ENCODE data around the gene RALGDS.

RALGDS gene

DNA sequence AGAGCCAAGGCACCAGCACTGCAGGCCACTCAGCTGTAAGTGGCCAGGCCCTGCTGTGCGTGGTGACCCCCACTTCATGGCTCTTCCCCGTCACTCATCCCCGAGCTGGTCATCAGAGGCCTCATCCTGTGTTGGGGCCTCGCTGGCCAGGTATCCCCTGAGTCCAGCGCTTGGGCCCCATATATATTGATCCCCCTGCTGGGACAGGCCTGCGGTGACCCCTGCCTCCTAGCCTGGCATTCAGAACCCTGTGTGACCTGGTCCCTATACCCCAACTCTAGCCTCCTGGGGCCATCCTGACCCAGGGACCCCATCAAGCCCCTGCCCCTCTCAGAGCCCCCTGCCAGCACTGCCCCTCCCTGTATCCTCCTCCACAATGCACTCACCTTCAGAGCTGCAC lies 30.0 kb upstream of the RALGDS start:
- no peak for DNase-seq

DNA sequence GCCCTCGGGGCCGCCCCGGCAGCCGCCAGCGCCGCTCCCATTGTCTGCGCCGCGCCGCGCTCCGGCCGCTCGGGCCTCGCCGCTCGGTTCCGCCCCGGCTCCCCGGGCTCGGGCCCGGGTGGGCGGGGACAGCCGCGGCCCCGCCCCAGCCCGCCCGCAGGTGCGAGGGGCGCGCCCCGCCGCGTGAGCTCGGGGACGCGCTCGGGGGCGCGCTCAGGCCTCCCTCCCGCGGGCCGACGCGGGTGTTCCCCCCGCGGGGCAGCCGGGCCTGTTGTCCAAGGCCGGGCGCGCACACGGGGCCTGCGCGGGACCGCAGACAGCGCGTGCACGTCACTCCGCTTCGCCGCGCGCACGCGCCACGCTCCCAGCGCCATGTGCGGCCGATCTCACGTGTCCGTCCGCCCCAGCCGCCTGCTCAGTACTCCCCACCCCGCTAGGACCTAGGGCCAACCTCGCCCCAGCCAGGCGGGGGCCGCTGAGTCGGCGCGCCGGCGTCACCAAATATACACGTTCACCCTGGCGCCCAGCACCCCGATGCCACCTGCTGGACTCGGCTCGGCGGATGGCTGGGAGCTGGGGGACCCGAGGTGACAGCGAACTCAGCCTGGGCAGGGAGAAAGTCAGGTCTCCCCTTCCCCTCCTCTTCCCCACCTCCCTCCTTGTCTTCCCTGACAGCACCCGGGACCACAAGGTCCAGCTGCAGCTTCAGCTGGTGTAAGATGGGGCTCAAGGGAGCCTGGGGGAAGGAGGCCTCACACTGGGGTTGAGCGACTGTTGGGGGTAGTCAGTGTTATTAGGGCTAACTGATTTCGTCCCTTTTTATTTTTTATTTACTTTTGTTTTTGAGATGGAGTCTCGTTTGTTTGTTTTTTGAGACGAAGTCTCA lies 28.3 kb upstream of the RALGDS start:
- peak; percentile 69 to 88 (median 77) for DNase-seq

DNA sequence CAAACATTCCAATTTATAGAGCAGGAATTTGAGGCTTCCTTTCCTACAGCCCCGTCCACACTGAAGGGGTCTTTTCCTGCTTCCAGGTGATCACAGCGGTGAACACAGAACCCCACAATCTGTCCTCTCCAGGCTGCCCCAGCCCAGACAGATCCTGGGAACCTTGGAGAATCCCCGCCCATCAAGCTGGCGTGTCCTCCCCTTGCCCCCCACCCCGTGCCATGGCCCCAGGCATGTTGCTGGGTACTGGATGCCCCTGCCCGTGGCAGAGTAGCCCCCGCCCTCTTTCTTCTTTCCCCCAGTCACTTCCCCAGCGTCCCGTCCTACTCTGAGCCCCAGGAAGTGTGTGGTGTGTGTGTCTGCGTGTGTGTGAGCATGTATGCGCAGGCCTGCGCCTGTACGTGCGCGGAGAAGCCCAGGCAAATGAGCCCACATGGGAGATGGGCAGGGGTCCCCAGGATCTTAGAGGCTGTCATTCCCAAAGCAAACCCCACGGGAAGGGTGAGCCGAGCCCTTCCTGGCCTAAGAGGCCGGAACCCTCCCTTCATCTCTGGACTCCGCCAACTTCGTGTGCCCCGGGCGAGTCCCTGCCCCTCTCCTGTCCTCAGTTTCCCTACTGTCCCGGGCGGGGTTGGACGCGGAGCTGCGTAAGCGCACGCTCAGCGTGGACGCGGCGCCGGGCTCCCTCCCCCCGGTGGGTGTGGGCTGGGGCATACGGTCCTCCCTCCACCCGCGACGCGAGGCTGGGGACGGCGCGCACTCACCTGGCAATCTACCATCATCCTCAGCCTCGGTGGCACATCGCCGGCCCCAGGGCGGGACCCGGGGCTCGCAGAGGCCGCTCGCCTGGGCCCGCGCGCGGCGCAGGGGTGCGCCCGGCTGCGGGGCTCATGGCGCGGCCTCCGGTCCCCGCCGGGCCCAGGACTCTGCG lies 27.4 kb upstream of the RALGDS start:
- DNase-seq, result peak in 3 of 5 donors; percentile 50 to 61 (median 58)

DNA sequence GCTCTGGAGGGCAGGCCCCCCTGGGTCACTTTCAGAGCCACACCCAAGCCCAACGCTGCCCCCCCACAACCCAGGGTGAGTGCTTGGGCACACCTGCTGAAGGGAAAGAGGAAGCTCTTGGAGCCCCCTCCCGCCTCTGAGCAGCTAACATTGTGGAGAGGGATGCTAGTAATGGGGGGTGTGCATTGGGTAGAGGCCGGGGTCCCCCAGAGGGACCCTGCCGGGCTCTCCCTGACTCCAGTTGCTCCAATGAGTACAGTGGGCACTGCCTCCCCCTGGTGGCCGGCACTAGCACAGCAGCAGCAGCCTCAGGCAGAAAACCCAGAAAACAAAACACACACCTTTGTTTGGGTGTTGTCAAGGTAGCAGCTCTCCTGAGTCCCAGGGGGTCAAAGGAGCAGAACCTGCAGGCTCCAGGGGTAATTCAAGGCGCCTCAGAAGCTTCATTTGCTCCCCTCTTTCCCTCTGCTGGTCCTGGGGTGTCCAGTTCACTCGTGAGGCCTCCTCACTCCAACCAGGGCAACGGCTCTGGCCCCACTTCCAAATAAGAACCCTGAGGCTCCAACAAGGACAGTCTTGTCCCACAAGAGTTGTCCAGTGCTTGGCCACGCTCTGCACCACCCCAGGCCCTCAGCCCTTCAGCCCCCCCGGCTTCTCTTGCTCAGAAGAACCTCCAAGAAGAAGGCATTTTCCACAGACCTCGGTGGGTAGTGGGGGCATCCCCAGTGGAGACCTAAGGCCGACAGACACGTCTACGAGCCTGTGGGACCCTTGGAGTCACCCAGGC lies 26.6 kb upstream of the RALGDS start:
- peak; percentile 65 to 86 (median 77) for DNase-seq

DNA sequence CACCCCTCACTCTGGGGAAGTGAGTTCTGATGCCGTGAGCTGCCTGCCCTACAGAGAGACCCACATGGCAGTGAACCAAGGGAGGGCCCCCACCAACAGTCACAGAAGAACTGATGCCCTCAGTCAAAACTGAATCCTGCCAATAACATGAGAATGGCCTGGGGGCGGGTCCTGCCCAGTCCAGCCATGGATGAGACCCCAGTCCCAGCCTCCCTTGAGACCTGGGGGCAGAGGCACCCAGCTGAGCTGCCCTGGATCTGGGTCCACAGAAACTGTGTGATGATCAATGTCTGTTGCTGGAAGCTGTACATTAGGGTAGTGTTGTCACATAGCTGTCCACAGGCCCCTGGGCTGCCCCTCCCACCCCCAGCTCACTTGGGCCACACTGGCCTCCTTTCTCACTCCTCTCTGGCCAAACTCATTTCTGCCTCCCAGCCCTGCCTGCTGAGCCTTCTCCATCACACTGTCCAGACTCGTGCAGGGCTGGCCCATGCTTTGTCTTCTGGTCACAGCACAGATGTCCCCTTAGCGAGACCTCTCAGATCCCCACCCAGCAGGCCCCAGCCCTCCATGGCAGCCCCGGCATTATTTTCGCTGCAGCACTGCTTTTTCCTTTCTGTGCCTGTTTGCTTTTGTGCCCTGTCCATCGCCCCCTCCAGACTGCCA lies 25.8 kb upstream of the RALGDS start:
- DNase-seq, result no peak

DNA sequence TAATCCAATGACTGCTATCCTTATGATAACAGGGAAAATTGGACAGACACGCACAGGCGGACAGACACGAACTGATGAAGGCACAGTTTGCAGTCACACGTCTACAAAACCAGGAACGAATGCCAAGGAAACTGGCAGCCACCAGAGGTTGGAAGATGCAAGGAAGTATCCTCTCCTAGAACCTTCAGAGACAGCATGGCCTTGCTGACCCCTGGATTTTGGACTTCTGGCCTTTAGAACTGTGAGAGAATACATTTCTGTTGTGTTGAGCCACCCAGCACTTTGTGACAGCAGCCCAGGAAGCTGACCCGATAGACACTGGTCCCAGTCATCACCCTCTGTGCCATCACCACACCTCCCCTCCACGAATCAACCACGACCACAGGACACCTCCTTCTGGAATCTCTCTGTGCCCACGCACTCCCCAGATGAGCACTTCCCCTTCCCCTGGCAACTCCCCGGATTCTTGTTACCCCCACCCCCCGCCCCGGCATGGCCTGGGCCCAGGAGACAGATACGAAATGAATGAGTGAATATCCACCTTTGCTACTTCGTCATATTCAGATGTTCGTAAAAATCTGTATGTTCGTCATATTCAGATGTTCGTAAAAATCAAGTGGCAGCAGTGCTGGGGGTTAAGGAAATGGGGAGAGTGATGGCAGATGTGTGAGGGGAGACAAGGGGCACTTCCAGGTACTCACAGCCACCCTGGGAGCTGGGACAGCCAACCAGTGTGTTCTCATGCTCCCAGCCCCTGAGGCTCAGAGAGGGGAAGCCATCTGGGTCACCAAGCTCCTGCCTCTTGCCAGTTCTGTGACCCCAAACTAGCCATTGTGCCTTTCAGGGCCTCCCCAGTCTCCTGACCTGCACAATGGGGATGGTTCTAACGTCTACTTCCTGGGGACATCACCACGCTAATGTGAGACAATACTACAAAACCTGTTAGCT lies 24.1 kb upstream of the RALGDS start:
- DNase-seq, result no peak

DNA sequence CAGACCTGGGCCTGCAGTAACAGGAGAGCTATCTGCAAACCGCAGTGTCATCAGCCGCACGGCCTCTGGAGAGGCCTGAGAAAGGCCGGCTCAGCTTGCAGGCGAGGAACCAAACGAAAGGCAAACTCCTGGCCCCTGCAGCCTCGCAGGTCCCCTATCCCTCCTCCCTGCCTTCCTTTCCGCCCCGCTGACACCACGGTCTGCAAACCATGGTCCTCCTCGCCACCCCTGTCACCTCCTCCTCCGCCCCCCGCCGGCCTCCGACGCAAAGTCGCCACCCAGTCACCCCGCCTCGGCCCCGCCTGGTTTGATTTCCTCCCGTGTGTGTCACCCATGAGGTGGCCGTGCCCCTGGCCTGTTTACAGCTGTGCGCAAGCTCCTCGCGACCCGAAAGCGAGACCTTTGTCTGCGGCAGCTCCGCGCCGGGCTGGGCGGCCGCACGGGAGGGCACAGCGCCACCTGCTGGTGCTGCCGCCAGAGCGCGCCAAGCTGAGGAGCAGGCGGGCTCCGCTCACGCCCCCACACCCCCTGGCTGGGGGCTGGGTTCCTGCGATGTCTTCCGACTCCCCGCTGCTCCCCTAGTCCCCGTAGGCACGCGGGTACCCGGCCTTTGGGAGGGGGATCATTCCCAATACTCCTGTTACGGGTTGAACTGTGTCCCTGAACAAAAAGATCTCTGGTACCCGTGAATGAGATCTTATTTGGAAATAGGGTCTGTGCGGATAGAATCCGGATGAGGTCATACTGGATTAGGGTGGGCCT lies 23.3 kb upstream of the RALGDS start:
- DNase-seq, result peak; percentile 79 to 97 (median 87)

DNA sequence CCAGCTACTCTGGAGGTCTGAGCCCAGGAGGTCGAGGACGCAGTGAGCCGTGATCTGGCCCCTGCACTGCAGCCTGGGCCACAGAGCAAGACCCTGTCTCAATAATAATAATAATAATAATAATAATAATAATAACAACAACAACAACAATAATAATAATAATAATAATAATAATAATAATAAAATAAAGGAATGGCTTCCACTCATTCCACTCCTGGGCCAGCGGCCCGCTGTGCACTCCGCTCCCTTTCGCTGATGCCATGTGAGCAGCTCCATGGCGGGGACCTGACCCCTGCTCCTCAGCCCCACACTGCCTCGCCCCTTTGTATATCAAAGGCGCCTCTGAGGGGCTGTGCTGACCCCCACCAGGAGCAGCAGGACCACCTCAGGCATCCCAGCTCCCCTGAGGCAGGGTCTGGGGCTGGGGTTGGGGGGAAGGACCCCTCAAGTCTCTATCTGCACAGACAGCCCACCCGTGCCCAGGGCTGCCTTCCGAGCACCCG lies 22.6 kb upstream of the RALGDS start:
- DNase-seq, result no peak

DNA sequence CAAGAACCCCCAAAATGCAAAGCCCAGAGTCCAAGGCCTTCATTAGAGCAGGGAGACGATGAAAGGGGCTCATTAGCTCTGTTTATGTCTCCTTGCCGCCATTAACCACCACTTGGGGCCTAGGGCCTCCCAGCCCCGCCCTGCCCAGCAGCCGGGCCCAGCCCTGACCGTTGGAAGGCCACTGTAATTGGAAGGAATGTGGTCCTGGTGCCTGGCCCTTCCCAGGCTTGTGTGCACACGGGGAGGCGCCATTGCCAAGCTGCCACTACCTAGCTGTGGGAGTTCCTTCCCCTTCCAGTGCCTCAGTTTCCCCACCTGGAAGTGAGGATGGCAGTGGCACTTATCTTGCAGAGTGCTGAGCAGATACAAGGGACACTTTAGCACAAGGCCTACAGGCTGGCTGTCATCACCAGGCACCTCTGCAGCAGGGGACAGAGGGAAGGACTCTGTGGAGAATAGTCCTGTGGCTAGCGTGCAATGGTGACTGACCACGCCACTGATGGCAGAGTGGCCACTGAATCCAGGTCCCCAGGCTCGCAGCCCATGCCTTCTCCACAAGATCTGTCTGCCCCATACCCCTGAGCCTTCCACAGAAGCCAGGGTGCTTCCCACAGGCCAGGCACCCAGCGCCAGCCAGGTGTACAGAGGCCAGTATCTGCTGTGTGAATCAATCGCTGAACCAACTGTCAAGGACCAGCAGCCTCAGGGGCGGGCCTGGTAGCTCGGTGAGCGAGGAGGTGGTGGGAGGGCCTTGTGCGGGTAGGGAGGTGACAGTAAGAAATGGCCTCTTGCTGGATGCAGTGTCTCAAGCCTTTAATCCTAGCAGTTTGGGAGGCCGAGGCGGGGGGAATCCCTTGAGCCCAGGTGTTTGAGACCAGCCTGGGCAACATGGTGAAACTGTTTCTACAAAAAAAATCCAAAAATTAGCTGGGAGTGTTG lies 21.9 kb upstream of the RALGDS start:
- peak in 1 of 5 donors; percentile 49 for DNase-seq

DNA sequence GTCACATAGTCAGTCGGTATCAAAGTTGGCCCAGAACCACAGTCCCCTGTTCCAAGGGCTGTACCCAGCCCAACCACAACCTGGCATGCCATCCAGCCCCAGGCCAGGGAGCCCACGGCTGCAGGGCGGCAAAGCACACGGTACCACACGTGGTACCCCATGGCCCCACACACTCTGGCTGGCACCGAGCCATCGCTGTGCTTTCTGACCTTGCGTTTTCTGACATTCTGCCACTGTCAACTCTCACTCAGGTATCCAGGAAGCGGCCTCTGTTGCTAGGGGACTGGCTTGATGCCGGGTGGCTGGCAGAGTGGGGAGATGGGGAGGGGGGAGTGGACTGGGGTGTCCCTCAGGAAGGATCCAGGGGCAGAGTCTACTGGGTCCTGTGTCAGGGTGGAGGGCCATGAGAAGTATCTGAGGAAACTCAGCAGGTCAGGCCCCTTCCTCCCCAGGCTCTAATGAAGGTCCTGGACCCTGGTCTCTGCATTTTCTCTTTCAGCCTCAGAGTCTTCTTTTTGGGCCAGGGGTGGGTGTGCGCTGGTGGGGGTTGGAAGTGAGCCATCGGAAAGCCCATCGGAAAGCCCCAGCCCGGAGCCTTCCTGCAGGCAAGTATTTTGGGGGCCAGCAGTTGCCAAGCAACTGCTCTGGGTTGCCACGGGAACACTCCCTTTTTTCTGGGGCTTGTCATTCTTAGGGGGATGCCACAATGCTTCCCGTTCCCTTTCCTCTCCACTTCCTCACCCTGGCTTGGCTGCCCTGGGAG lies 21.0 kb upstream of the RALGDS start:
- peak; percentile 67 to 78 (median 77) for DNase-seq

DNA sequence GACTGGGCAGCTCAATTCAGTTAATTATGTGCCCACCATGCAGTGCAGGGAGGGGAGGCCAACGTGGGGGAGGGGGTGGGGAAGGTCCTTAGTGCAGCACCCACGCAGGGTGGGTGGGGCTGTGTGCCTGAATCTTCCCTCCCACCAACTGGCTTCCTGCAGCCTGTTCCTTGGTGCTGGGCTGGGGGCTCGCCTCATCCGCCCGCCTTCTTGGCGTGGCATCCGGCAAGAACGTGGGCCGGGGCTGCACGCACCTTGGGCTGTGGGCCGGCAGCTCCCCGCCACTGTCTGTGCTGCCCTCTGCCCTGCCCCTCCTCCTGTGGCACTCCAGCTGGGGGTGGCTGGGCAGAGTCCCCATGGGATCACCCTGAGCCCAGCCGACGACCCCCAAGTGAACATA lies 19.6 kb upstream of the RALGDS start:
- DNase-seq, result no peak

DNA sequence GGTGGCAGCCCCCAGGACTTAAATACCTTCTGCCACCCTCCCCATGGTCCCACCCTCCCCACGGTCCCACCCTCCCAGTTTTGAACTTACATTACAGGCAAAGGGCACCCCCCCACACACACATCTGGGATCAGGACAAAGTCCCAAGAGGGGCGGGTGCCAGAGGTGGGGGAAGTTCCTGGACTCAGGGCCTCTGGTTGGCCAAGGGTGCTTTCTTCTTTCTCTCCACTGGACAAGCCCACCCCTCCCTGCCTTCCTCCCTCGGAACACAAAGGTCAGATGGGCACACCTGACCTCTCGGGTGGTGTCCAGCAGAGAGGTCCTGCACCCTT lies 19.1 kb upstream of the RALGDS start:
- no peak for DNase-seq

DNA sequence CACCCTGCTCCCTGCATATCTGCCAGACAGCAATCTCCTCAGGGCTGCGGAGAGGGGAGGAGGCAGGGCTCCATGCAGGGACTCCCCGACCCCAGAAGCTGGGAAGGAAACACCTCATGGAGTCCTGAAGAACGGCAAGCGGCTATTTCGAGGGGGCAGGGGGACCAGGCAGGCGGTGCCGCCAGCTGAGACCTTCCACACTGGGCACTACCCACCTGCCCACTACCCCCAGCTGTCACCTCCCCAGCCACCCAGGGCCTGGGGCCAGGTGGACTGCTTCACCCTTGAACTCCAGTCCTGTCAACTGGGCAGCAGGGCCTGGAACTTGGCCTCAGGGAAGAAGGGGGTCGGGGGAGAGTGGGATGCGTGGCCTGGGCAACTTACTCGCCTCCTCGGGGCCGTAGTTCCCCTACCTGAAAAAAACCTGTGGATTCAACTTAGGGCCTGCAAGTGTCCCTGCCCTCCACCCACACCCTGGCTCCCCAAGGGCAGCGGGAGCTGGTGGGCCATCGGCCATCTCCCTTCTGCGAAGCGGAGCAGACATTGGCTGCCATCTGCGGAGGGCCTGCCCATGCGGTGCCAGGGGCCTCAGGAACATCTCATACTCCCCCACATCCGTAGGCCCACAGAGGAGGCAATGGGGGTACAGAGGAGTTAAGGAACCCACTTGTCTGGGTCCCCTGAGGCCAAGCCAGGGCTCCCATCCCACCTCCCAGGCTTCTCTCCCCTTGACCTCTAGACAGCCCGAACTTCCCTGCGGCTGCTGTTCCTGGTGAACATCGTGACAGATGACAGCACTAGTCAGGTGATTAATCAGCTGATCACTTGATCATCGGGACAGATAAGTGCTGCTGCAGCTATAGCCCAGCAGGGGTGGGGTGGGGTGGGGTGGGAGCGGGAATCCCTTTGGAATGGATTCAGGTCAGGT lies 18.5 kb upstream of the RALGDS start:
- no peak for DNase-seq

DNA sequence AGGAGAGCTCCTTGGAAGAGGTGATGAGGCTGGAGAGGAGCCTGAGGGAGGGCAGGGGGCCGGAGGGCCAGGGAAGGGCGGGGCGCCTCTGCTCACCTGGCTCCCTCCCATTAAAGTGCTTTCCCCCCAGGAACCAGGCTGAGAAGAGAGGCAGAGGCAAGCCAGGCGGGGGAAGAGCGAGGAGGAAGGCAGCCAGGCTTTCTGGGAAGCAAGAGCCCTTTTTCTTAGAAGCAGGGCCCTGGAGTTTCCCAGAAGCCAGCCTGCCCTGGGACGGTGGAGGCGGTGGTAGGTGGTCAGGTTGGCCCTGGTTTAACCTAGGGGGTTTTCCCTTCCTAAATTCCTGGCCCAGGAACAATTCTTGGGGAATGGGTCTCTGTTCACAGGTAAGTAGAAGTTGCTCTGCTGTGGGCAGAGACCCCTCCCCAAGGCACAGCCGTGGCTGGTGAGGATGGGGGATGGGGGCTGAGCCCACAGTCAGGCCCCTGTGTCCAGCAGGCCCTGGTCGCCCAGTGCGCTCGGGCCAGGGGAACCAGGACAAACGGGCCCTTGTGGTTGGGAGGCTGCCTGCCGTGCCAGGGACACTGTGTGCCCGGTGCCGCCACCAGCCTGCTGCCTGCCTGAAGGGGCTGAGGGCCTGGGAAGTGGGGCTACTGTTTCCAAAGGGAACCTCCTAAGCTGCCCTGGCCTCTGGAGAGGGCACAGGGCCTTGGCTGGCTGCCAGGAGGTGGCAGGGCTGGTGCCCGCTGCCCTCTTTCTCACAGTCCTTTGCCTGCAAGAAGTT lies 16.6 kb upstream of the RALGDS start:
- DNase-seq, result peak in 1 of 5 donors; percentile 75

DNA sequence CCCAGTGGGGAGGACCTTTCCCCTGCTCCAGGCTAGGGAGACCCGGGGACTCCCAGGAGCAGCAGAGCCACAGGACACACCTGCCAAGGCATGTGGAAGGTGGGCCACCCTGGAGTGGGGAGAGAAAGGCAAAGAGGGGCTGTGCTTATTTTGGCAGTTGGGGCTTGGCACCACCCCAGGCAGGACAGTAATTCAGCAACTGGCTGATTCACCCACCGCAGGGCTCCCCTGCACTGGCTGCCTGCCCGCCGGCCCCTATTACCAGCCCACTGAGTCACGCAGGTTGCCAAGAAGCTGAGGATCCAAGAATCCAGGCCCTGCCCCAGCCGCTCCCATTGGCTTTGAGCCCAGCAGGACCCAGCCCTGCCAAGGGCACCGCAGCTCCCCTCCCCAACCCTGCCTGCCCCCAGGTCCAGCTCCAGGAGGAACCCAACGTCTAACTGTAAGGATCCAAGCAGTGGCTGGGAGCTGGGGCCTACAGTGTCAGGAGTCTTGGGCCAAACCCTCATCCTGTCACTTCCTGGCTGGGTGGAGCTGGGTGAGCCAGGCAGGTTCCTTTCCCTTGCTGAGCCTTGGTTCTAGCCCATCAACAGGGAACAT lies 14.2 kb upstream of the RALGDS start:
- peak in 2 of 5 donors; percentile 36 to 82 for DNase-seq

Data from T-helper 1 cell (primary cell).